GM12878 (cell line): ENCODE measurements around the gene POU4F3.

Experiments
- EP300 ChIP-seq, 2 experiments: fragments of 150-350 bp in 1 of 2; IDR thresholded peaks; 2 replicates each; pipeline ENCODE4 v1.6.1; 2011 to 2012; ENCODE audit warnings: low read depth in 2 of 2, low read length in 2 of 2, borderline replicate concordance in 1 of 2, improper control_type of control experiment in 1 of 2, inconsistent platforms in 1 of 2; ENCODE audit not compliant: control insufficient read depth in 1 of 2
- MYC ChIP-seq: IDR thresholded peaks from 2 replicates; pipeline ENCODE4 v1.6.1; 2011; ENCODE audit warnings: mild to moderate bottlenecking, low read length, moderate library complexity, inconsistent platforms; ENCODE audit not compliant: insufficient read depth, insufficient replicate concordance, insufficient read length, severe bottlenecking
- PAX5 ChIP-seq: IDR thresholded peaks from 2 replicates; pipeline ENCODE4 v1.6.1; 2011; ENCODE audit warnings: low read depth, low read length, borderline replicate concordance
- POLR2A ChIP-seq: IDR thresholded peaks from 2 replicates; pipeline ENCODE4 v1.6.1; 2011; ENCODE audit warnings: low read depth, mild to moderate bottlenecking, low read length
- POLR2AphosphoS5 ChIP-seq: IDR thresholded peaks from 2 replicates; pipeline ENCODE4 v1.6.1; 2011; ENCODE audit warnings: mild to moderate bottlenecking, low read length, inconsistent platforms
- RAD21 ChIP-seq: IDR thresholded peaks from 2 replicates; pipeline ENCODE4 v1.6.1; 2011; ENCODE audit warnings: mild to moderate bottlenecking, low read depth, low read length, moderate library complexity; ENCODE audit not compliant: insufficient read depth
- SMC3 ChIP-seq: IDR thresholded peaks from 2 replicates; pipeline ENCODE4 v1.6.1; 2011; ENCODE audit warnings: low read length, improper control_type of control experiment, borderline replicate concordance
- TF ChIP-seq, protein P1 (sequence below), 3 experiments: IDR thresholded peaks in 2 of 3; conservative IDR thresholded peaks in 1 of 3; 2 replicates each; pipeline ENCODE4 v1.5.1; 2011; ENCODE audit warnings: low read depth in 3 of 3, low read length in 3 of 3, mild to moderate bottlenecking in 3 of 3, control low read depth in 2 of 3, moderate library complexity in 2 of 3, inconsistent platforms in 1 of 3, mixed read lengths in 1 of 3; ENCODE audit not compliant: control insufficient read depth in 2 of 3, insufficient read depth in 1 of 3; ENCODE audit errors: extremely low read depth in 1 of 3
- TF ChIP-seq, protein P2 (sequence below): IDR thresholded peaks from 2 replicates; pipeline ENCODE4 v1.6.1; 2012; ENCODE audit warnings: low read depth, low read length, improper control_type of control experiment
- TF ChIP-seq, protein P3 (sequence below): fragments of 450-650 bp; IDR thresholded peaks from 2 replicates; pipeline ENCODE4 v1.6.1; 2017; ENCODE audit warnings: mild to moderate bottlenecking, moderate library complexity

DNA sequence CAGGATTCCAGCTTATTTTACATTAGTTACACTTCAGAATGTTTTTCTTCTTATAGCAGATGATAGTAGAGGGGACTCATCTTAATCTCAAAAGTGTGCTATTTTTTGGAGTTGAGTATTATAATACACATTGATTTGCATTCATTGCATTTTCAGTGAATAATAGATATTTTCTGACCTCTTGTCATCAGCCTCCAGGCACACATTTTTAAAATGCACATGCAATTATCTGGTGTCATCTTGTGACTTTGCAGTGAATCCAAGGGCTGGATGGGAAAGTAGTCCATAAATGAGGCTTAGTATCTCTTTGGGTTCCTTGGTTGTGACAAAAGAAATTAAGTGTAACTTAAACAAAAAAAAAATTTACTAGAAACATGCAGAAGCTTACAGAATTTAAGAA, 28.1 kb upstream of the POU4F3 start:
- TF ChIP-seq MYC: no peak
- TF ChIP-seq, protein P1, sequence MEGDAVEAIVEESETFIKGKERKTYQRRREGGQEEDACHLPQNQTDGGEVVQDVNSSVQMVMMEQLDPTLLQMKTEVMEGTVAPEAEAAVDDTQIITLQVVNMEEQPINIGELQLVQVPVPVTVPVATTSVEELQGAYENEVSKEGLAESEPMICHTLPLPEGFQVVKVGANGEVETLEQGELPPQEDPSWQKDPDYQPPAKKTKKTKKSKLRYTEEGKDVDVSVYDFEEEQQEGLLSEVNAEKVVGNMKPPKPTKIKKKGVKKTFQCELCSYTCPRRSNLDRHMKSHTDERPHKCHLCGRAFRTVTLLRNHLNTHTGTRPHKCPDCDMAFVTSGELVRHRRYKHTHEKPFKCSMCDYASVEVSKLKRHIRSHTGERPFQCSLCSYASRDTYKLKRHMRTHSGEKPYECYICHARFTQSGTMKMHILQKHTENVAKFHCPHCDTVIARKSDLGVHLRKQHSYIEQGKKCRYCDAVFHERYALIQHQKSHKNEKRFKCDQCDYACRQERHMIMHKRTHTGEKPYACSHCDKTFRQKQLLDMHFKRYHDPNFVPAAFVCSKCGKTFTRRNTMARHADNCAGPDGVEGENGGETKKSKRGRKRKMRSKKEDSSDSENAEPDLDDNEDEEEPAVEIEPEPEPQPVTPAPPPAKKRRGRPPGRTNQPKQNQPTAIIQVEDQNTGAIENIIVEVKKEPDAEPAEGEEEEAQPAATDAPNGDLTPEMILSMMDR (IDR thresholded peaks at IDR 0.05 in 2 of 3, conservative IDR thresholded peaks at IDR 0.05 in 1 of 3; ENCODE audit: control insufficient read depth in 2 of 3, extremely low read depth in 1 of 3, insufficient read depth in 1 of 3, low read depth in 3 of 3, low read length in 3 of 3): no peak
- TF ChIP-seq POLR2A: no peak
- TF ChIP-seq, protein P2, sequence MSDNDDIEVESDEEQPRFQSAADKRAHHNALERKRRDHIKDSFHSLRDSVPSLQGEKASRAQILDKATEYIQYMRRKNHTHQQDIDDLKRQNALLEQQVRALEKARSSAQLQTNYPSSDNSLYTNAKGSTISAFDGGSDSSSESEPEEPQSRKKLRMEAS: no peak
- TF ChIP-seq EP300 (IDR thresholded peaks at IDR 0.05; ENCODE audit: borderline replicate concordance in 1 of 2, control insufficient read depth in 1 of 2, low read depth in 2 of 2, low read length in 2 of 2): no peak
- TF ChIP-seq PAX5: no peak
- TF ChIP-seq RAD21: no peak
- no peak for TF ChIP-seq SMC3
- TF ChIP-seq, protein P3, sequence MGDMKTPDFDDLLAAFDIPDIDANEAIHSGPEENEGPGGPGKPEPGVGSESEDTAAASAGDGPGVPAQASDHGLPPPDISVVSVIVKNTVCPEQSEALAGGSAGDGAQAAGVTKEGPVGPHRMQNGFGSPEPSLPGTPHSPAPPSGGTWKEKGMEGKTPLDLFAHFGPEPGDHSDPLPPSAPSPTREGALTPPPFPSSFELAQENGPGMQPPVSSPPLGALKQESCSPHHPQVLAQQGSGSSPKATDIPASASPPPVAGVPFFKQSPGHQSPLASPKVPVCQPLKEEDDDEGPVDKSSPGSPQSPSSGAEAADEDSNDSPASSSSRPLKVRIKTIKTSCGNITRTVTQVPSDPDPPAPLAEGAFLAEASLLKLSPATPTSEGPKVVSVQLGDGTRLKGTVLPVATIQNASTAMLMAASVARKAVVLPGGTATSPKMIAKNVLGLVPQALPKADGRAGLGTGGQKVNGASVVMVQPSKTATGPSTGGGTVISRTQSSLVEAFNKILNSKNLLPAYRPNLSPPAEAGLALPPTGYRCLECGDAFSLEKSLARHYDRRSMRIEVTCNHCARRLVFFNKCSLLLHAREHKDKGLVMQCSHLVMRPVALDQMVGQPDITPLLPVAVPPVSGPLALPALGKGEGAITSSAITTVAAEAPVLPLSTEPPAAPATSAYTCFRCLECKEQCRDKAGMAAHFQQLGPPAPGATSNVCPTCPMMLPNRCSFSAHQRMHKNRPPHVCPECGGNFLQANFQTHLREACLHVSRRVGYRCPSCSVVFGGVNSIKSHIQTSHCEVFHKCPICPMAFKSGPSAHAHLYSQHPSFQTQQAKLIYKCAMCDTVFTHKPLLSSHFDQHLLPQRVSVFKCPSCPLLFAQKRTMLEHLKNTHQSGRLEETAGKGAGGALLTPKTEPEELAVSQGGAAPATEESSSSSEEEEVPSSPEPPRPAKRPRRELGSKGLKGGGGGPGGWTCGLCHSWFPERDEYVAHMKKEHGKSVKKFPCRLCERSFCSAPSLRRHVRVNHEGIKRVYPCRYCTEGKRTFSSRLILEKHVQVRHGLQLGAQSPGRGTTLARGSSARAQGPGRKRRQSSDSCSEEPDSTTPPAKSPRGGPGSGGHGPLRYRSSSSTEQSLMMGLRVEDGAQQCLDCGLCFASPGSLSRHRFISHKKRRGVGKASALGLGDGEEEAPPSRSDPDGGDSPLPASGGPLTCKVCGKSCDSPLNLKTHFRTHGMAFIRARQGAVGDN: no peak
- no peak for TF ChIP-seq POLR2AphosphoS5
